H9 (cell line): ENCODE data around the gene TAS2R42. TPM values are rescaled to one million over a fixed set of nuclear protein-coding genes. Genes with fewer than 3 reads are reported as not detected.

ENCODE experiments used
- DNase-seq: peaks from one replicate; pipeline ENCODE4 v3.0.0-alpha.2; 2017
- H2AFZ ChIP-seq: one replicate; pipeline ENCODE4 v1.6.1; 2013; ENCODE audit warnings: mild to moderate bottlenecking, low read length, control low read depth, moderate library complexity
- H2AK5ac ChIP-seq: 2 replicates; pipeline ENCODE4 v1.6.1; 2013; ENCODE audit warnings: low read length, control low read depth, mixed read lengths; ENCODE audit not compliant: insufficient read length
- H2BK120ac ChIP-seq: one replicate; pipeline ENCODE4 v1.6.1; 2013; ENCODE audit warnings: low read depth, mild to moderate bottlenecking, low read length, control low read depth, inconsistent platforms; ENCODE audit not compliant: poor library complexity, severe bottlenecking
- H2BK12ac ChIP-seq: 2 replicates; pipeline ENCODE4 v1.6.1; 2013; ENCODE audit warnings: low read length, control low read depth, mixed read lengths, low read depth; ENCODE audit not compliant: insufficient read length
- H2BK15ac ChIP-seq: 2 replicates; pipeline ENCODE4 v1.6.1; 2013; ENCODE audit warnings: low read depth, low read length, control low read depth
- H2BK20ac ChIP-seq: one replicate; pipeline ENCODE4 v1.6.1; 2013; ENCODE audit warnings: low read depth, mild to moderate bottlenecking, low read length, control low read depth, inconsistent platforms; ENCODE audit not compliant: poor library complexity, severe bottlenecking
- H2BK5ac ChIP-seq: 2 replicates; pipeline ENCODE4 v1.6.1; 2013; ENCODE audit warnings: low read length, control low read depth, mixed read lengths; ENCODE audit not compliant: insufficient read length
- H3K14ac ChIP-seq: 2 replicates; pipeline ENCODE4 v1.6.1; 2013; ENCODE audit warnings: low read length, control low read depth; ENCODE audit not compliant: insufficient read depth
- H3K18ac ChIP-seq: 2 replicates; pipeline ENCODE4 v1.6.1; 2013; ENCODE audit warnings: low read depth, mild to moderate bottlenecking, mixed read lengths, low read length, control low read depth; ENCODE audit not compliant: insufficient read length
- H3K23ac ChIP-seq: 2 replicates; pipeline ENCODE4 v1.6.1; 2013; ENCODE audit warnings: low read length, control low read depth, mixed read lengths, low read depth; ENCODE audit not compliant: insufficient read length
- H3K23me2 ChIP-seq: 2 replicates; pipeline ENCODE4 v1.6.1; 2013; ENCODE audit warnings: low read depth, mild to moderate bottlenecking, mixed read lengths, low read length, control low read depth; ENCODE audit not compliant: insufficient read length, poor library complexity, severe bottlenecking
- H3K27ac ChIP-seq: 2 replicates; pipeline ENCODE4 v1.5.1; 2013; ENCODE audit warnings: low read length, control low read depth, mixed read lengths, low read depth; ENCODE audit not compliant: insufficient read length
- H3K27me3 ChIP-seq: 2 replicates; pipeline ENCODE4 v1.6.1; 2013; ENCODE audit warnings: low read length, control low read depth, inconsistent platforms; ENCODE audit not compliant: insufficient read depth
- H3K4ac ChIP-seq: 2 replicates; pipeline ENCODE4 v1.6.1; 2013; ENCODE audit warnings: low read depth, mild to moderate bottlenecking, control low read depth, inconsistent platforms, low read length, moderate library complexity
- H3K4me1 ChIP-seq: 2 replicates; pipeline ENCODE4 v1.6.1; 2013; ENCODE audit warnings: low read length, control low read depth, inconsistent platforms; ENCODE audit not compliant: insufficient read depth
- H3K4me2 ChIP-seq: 2 replicates; pipeline ENCODE4 v1.6.1; 2013; ENCODE audit warnings: low read length, control low read depth, mixed read lengths; ENCODE audit not compliant: insufficient read length, insufficient read depth
- H3K56ac ChIP-seq: 2 replicates; pipeline ENCODE4 v1.6.1; 2013; ENCODE audit warnings: low read depth, mild to moderate bottlenecking, mixed read lengths, low read length, control low read depth; ENCODE audit not compliant: insufficient read length
- H3K79me1 ChIP-seq: 2 replicates; pipeline ENCODE4 v1.6.1; 2013; ENCODE audit warnings: low read depth, mild to moderate bottlenecking, moderate library complexity, low read length, control low read depth, inconsistent platforms; ENCODE audit not compliant: insufficient read depth, poor library complexity, severe bottlenecking
- H3K79me2 ChIP-seq: 2 replicates; pipeline ENCODE4 v1.6.1; 2013; ENCODE audit warnings: low read length, control low read depth, inconsistent platforms; ENCODE audit not compliant: insufficient read depth
- H3K9ac ChIP-seq: 2 replicates; pipeline ENCODE4 v1.6.1; 2013; ENCODE audit warnings: low read length, control low read depth, mixed read lengths; ENCODE audit not compliant: insufficient read length; ENCODE audit errors: extremely low read depth
- H3K9me3 ChIP-seq: one replicate; pipeline ENCODE4 v1.6.1; 2013; ENCODE audit warnings: low read depth, low read length, inconsistent platforms; ENCODE audit not compliant: control insufficient read depth
- H3T11ph ChIP-seq: one replicate; pipeline ENCODE4 v1.6.1; 2013; ENCODE audit warnings: mild to moderate bottlenecking, low read length, control low read depth, inconsistent platforms
- H4K20me1 ChIP-seq: one replicate; pipeline ENCODE4 v1.6.1; 2013; ENCODE audit not compliant: control insufficient read depth, insufficient read length, insufficient read depth
- H4K5ac ChIP-seq: 2 replicates; pipeline ENCODE4 v1.6.1; 2013; ENCODE audit warnings: low read depth, mild to moderate bottlenecking, mixed read lengths, low read length, control low read depth; ENCODE audit not compliant: insufficient read length
- H4K8ac ChIP-seq: replicated peaks from 2 replicates; pipeline ENCODE4 v1.6.1; 2013; ENCODE audit warnings: low read length, control low read depth, mixed read lengths, low read depth; ENCODE audit not compliant: insufficient read length
- H4K91ac ChIP-seq: 2 replicates; pipeline ENCODE4 v1.6.1; 2013; ENCODE audit warnings: low read depth, mild to moderate bottlenecking, moderate library complexity, mixed read lengths, low read length, control low read depth; ENCODE audit not compliant: insufficient read length
- H3K27ac Mint-ChIP-seq, 3 experiments: 2 replicates in 2 of 3; 3 replicates in 1 of 3; pipeline ENCODE4 v1.8.0; 2020 to 2021; ENCODE audit warnings: mixed read lengths in 3 of 3, mild to moderate bottlenecking in 1 of 3, moderate library complexity in 1 of 3
- H3K27me3 Mint-ChIP-seq: 2 replicates; pipeline ENCODE4 v1.8.0; 2021; ENCODE audit warnings: low read depth, mild to moderate bottlenecking, moderate library complexity, mixed read lengths
- H3K36me3 Mint-ChIP-seq, 3 experiments: 2 replicates in 2 of 3; 3 replicates in 1 of 3; pipeline ENCODE4 v1.8.0; 2020 to 2021; ENCODE audit warnings: low read depth in 3 of 3, mixed read lengths in 3 of 3; ENCODE audit not compliant: insufficient read depth in 1 of 3
- H3K4me1 Mint-ChIP-seq, 2 experiments: 2 replicates each; pipeline ENCODE4 v1.8.0; 2020; ENCODE audit warnings: mixed read lengths in 2 of 2
- H3K4me3 Mint-ChIP-seq, 2 experiments: 2 replicates in 1 of 2; 3 replicates in 1 of 2; pipeline ENCODE4 v1.8.0; 2020 to 2021; ENCODE audit warnings: mild to moderate bottlenecking in 2 of 2, mixed read lengths in 2 of 2, moderate library complexity in 1 of 2
- H3K9me3 Mint-ChIP-seq, 2 experiments: 2 replicates in 1 of 2; 3 replicates in 1 of 2; pipeline ENCODE4 v1.8.0; 2020; ENCODE audit warnings: mild to moderate bottlenecking in 2 of 2, mixed read lengths in 2 of 2, moderate library complexity in 1 of 2
- total RNA-seq: library from RNA; stranded (reverse); gene quantifications from 2 replicates; pipeline ENCODE4 v1.2.1, GENCODE V29; 2021
- TF ChIP-seq, protein P1 (sequence below): fragments of 200-600 bp; sonication (generic); conservative IDR thresholded peaks from 3 replicates; pipeline ENCODE4 v1.8.0; 2021; ENCODE audit warnings: antibody characterized with exemption, mild to moderate bottlenecking

TAS2R42 gene
- total RNA-seq, 1 experiment from 2014 or later: not detected

GRCh38 chr12:11166300-11166699, 20.4 kb downstream of the TAS2R42 start:
- no peak overlapping the region for H3K4ac ChIP-seq
- H3K23me2 ChIP-seq: no peaks in the 10 kb centered on the region
- H3K9ac ChIP-seq: peak overlapping the region; percentile 47
- H2BK15ac ChIP-seq: no peak overlapping the region; the same call in 1 of the 2 replicates
- H3T11ph ChIP-seq: no peak overlapping the region
- no peaks in the 10 kb centered on the region for H3K9me3 ChIP-seq
- peaks cover 8% of the 10 kb centered on the region for H3K79me1 ChIP-seq
- no peak overlapping the region for H3K18ac ChIP-seq
- H3K23ac ChIP-seq: no peak overlapping the region
- H3K4me2 ChIP-seq: no peak overlapping the region
- H3K4me1 ChIP-seq: peaks cover 2% of the 10 kb centered on the region; the same call in 1 of the 2 replicates
- H3K56ac ChIP-seq: no peak overlapping the region
- peak overlapping the region; percentile 25 to 83 (median 59); a peak in 4 of 7 replicates for H3K27ac Mint-ChIP-seq
- peaks cover 22 to 44% (median 41%) of the 10 kb centered on the region in 3 experiments; a peak in 6 of 7 replicates for H3K36me3 Mint-ChIP-seq
- peaks cover 25 to 28% of the 10 kb centered on the region in 2 experiments for H3K4me1 Mint-ChIP-seq
- H3K27ac ChIP-seq: no peak overlapping the region
- H2AFZ ChIP-seq: no peak overlapping the region
- no peak overlapping the region for H4K91ac ChIP-seq
- H2BK20ac ChIP-seq: no peak overlapping the region
- no peak overlapping the region for H2AK5ac ChIP-seq
- peaks cover 31% of the 10 kb centered on the region for H3K79me2 ChIP-seq
- H3K4me3 Mint-ChIP-seq: no peak overlapping the region
- no peak overlapping the region for H4K5ac ChIP-seq
- no peak overlapping the region for H3K14ac ChIP-seq
- H2BK12ac ChIP-seq: no peak overlapping the region
- H3K27me3 ChIP-seq: no peaks in the 10 kb centered on the region
- no peak for DNase-seq
- no peak overlapping the region for H2BK120ac ChIP-seq
- no peaks in the 10 kb centered on the region for H3K9me3 Mint-ChIP-seq
- no peaks in the 10 kb centered on the region for H3K27me3 Mint-ChIP-seq
- no peaks in the 10 kb centered on the region for H4K20me1 ChIP-seq
- no peak overlapping the region for H2BK5ac ChIP-seq
- TF ChIP-seq, protein P1, sequence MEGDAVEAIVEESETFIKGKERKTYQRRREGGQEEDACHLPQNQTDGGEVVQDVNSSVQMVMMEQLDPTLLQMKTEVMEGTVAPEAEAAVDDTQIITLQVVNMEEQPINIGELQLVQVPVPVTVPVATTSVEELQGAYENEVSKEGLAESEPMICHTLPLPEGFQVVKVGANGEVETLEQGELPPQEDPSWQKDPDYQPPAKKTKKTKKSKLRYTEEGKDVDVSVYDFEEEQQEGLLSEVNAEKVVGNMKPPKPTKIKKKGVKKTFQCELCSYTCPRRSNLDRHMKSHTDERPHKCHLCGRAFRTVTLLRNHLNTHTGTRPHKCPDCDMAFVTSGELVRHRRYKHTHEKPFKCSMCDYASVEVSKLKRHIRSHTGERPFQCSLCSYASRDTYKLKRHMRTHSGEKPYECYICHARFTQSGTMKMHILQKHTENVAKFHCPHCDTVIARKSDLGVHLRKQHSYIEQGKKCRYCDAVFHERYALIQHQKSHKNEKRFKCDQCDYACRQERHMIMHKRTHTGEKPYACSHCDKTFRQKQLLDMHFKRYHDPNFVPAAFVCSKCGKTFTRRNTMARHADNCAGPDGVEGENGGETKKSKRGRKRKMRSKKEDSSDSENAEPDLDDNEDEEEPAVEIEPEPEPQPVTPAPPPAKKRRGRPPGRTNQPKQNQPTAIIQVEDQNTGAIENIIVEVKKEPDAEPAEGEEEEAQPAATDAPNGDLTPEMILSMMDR: no peak
- no peak overlapping the region for H4K8ac ChIP-seq
